Activated gamma-delta T cell (primary cell): ENCODE results near the gene BPI.
"Not testable (repeated sequence)": the region's sequence is repeated elsewhere in the genome, so short reads cannot be mapped to it uniquely, and the experiment has no call there.

Experiments
- DNase-seq: peaks from one replicate; lab custom pipeline; 2025; lab: John Stamatoyannopoulos, UW

Gene BPI

DNA sequence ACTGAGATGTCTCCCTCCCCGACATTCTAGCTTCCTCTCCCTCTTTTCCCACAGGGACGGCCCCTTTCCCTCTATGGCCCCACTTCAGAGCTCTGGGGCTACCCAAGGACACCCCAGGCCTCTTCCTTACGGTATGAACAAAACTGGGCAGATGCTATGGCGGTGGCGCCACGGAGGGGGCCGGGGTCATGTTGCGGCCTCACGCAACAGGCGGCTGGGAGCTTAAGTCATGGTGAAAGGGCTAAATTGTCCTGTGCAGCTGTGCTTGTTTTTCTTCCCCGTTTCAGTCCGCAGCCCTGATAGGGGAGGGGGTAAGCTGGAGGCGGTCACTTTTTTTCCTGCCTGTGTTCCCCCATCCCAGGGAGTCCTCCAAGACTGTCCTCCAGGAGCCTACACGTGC is 25.8 kb upstream of the BPI start:
- DNase-seq: no peak

DNA sequence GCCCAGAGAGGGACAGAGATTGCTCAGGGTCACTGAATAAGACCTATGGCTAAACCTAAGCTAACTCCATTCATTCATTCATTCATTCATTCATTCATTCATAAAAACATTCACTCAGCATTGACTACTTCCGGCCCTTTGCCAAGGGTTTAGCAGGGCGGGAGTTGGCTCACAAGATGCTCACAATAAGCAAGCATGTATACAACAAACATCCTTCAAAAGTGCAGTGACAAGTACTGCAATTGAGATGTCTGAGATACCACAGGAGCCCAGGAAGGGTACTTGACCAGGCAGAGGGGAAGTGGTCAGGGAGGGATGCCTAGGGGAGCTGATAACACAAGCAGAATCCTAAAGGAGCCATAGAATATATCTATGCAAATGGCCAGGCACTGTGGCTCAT is 25.2 kb upstream of the BPI start:
- DNase-seq: no peak

DNA sequence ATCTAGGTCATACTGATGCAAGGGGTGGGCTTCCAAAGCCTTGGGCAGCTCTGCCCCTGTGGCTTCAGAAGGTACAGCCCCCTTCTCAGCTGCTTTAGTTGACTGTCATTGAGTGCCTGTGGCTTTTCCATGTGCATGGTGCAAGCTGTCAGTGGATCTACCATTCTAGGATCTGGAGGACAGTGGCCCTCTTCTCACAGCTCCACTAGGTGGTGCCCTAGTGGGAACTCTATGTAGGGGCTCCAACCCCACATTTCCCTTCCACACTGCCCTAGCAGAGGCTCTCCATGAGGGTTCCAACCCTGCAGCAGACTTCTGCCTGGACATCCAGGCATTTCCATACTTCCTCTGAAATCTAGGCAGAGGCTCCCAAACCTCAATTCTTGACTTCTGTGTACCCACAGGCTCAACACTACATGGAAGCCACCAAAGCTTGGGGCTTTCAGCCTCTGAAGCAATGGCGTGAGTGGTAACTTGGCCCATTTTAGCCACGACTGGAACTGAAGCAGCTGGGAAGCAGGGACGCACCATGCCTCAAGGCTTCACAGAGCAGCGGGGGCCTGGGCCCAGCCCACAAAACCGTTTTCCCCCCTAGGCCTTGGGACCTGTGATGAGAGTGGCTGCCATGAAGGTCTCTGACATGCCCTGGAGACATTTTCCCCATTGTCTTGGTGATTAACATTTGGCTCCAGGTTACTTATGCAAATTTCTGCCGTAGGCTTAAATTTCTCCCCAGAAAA is 22.6 kb upstream of the BPI start:
- not testable (repeated sequence) for DNase-seq

DNA sequence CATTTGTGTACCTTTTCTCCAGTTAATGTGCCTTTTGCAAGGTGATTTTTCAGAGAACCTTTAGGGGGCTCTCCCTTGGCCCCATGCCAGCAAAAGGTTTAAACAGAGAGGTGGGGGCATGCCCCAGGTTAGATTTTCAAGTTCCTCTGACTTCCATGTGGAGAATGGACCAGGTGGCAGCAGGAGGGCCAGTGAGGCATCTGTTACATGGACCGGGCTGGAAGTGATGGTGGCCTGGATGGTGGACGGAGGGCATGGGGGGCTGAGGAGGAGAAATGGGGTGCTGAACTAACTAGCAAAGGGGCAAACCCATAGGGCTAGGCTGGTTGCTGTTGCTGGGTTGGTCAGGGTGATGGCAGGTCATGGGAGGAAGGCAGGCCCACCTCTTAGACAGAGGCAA is 20.7 kb upstream of the BPI start:
- no peak for DNase-seq

- DNase-seq: not testable (repeated sequence)
Observed at GRCh38 chr20:38284066-38284650, 19.8 kb upstream of the BPI start.

DNA sequence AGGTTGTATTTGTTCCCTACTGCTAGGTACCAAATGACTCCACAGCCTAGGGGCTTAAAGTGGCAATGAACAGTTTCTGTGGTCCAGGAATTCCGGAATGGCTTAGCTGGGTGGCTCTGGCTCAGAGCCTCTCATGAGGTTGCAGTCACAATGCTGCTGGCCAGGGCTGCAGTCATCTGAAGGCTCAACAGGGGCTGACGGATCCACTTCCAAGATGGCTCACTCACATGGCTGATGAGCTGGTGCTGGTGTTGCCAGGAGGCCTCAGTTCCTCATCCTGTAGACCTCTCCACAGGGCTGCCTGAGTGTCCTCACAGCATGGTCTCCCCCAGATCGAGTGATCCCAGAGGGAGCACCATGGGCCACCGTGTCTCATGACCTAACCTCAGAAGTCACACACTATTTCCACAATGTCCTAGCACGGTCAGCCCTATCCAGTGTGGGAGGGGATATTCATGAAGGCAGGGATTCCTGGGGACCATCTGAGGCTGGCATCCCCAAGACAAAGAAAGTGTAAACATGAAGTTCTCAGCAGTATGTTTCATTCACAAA is 19.0 kb upstream of the BPI start:
- DNase-seq: no peak

DNA sequence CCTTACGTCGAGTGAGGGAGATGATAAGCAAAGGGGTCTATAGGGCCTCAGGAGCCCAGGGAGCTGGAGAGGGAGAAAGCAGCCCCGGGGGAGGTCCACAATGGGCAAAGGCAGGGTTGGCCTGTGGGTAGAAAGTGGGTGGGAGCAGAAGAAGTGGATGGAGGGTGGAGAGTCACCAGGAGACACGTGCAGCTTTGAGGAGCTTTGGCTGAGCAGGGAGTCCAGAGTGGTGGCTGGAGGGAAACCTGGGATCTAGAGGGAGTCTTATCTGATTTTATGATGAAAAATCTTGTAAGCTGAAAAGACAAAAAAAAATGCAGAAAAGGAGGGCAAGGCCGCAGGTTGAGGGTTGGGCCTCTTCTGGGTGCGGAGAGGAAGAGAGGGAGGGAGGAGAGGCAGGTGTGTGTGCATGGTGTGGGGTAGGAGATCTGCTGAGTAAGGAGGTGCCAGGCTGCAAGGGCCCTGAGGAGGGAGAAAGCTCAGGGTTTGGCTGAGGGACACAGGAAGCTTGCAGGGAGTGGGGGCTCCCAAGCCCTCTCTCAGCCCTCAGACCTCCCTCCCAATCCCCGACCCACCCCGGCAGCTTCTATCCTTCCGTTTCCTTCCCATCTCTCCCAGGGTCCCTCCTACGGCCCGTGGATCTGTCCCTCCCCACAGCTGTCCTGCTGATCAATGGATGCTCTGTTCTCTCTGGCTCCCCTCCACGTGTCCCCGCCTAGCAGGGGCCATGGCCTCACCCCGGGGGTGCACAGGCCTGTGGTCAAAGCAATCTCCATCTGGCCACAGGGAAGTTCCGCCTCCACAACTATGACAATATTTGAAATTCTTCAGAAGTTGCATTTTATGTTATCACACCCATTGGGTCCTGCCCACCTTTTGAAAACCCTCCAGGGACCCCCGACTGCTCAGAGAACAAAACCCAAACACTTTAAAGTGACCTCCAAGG is 17.1 kb upstream of the BPI start:
- no peak for DNase-seq

DNA sequence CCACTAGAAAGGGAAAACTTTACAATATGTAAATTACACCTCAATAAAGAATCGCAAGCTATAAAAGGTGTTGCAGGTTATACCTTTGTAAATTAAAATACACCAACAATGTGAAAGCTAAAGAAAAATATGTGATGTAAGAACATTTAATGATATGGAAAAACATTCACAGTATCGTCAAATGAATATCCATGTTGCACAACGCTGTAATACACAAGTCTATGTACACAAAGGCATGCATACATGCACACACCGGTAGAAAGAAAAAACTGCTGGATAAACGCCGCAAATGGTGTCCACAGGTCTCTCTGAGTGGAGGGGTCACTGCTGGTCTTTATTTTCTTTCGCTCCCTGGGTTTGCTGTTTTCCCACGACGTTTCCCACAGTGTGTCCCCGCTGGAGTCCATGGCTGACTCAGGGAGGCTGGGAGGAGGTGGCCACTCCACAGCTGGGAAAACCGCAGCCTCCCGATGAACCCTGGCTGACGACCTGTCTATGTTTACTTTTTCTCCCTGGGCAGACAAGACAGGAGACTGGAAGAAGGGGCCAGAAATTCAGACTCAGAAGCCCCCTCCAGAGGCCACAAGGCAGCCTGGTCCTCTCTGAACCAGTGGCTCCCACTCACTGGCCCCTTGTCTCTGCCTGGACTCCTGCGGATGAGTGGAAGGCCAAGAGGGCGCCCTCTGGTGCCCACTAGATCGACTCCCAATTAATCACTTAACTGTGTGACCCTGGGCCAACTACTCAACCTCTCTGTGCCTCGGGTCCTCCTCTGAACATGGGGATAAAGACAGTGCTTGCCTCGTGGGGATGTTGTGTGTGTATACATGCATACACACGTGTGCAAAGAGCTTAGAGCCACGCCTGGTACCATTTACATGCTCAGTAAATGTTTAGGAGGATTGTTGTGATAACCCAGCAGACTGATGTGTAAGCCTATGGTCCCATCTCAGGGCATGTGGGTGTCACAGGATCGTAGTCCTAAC is 12.8 kb upstream of the BPI start:
- DNase-seq: no peak

GRCh38 chr20:38291966-38292365 is 12.0 kb upstream of the BPI start:
- DNase-seq: no peak

DNA sequence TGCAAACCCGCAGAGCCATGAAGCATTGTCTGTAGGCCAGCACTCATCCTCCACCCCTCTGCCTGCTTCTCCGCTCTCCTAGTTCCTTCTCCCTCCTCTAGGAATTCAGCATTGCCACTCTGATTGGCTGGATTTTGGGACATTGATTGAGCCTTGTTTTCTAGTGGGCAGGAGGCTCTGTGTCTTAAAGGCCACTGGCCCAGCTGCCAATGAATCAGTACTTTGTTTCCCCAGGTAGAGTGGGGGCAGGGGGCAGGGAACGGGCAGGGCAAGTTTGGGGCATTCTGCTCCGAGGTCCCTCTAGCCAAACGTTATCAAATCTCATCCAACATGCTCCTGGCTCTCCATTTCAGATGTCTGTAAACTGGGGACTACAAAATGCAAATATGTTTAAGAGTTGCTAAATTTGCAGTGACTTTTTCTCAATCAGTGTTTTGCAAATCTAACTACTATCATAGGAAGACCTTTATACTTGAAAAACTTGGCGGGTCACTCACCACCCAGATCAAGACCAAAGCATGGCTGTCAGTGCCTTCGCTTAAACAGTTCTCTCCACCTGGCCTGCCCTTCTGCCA is 10.4 kb upstream of the BPI start:
- DNase-seq: no peak

- DNase-seq: no peak
Observed at GRCh38 chr20:38294076-38294591, 9.8 kb upstream of the BPI start.

GRCh38 chr20:38295811-38296210 is 8.1 kb upstream of the BPI start:
- DNase-seq: no peak

DNA sequence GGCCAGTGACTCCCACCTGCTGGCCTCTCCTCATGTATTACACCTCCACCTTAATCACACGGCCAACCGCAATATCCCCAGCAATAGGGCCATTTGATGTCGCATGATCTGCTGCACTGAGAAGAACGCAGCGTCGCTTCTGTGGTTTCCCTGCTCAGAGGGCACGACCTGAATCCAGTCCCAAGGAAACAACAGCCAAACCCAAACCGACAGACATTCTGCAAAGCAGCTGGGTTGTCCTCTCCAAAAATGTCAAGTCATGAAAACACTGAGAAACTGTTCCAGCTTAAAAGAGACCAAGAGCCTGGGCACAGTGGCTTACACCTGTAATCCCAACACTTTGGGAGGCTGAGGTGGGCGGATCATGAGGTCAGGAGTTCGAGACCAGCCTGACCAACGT is 7.5 kb upstream of the BPI start:
- DNase-seq: no peak

DNA sequence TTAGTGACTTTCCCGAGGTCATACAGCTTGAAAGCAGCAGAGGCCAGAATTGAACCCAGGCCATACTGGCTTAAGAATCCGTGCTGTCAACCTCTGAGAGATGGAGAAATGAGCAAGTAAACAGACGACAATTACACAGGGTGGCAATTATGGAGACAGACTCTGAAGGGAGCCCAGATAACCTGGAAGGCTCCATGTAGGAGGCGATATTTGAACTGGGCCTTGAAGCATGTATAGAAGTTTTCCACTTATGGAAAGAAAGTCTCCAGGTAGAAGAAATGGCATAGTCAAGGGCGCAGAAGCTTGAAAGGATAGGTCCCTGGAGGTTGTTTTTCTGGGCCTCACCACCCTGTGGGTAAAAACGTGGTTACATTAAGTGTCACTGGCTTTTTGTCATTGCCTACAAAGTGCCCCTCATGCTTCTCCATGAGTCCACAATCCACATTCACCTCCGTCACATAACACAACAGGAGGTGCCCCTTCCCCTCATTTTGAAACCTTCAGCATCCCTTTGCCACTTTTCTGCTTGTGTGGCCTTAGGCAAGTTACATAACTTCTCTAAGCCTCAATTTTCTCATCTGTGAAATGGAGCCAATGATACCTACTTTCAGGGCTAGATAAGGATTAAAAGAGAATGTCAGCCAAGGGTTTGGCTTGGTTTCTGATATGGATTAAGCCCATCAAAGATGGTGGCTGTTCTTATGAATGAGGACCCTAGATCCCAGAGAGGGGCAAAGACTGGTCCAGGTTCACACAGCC is 5.9 kb upstream of the BPI start:
- DNase-seq: no peak

- DNase-seq: no peak
Observed at GRCh38 chr20:38298768-38299288, 5.1 kb upstream of the BPI start.

DNA sequence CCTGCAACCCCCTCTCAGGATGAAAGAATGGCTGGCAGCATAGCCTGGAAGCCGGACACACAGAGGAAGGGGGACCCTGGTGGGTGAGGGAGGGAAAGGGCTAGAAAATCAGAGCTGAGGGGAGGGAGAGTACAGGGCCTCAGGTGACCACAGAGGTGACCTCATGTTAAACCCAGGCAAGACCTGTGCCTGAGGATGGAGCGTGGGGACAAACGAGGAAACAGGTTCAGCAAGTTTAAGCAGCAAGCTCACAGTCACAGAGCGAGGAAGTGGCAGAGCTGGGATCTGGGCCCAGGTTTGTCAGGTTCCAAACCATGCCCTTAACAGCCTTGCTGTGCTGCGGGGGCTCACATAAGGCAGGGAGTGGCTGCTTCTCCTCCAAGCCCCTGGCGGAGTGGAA is 4.0 kb upstream of the BPI start:
- no peak for DNase-seq

GRCh38 chr20:38300438-38300837 is 3.5 kb upstream of the BPI start:
- DNase-seq: no peak

GRCh38 chr20:38301309-38301708 is 2.6 kb upstream of the BPI start:
- no peak for DNase-seq

DNA sequence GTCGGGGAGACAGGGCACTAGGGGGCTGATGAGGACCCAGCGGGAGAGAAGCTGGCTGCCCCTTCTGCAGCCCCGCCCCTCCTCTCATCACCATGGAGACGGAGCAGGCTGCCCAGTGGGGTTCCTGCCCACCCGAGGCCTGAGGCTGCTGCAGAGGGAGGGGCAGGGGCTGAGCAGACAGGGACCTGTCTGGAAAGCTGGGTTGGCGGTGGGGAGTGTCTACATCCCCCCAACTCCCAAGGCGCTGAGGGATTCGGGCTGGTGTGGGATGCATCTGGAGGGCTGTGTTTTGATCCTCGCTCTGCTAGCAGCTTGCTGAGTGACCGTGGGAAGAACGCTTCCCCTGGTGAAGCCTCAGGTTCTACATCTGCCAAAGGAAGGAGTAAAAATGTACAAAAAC is 1.2 kb upstream of the BPI start:
- no peak for DNase-seq
